ENCODE results near the gene CR1. TPM values are rescaled to one million over a fixed set of nuclear protein-coding genes. Genes with fewer than 3 reads are reported as not detected.
"Not testable (repeated sequence)": the region's sequence is repeated elsewhere in the genome, so short reads cannot be mapped to it uniquely, and the experiment has no call there.

CR1 gene
- total RNA-seq, 2 donors from 2014 or later = 0.33 to 1.3 TPM

DNA sequence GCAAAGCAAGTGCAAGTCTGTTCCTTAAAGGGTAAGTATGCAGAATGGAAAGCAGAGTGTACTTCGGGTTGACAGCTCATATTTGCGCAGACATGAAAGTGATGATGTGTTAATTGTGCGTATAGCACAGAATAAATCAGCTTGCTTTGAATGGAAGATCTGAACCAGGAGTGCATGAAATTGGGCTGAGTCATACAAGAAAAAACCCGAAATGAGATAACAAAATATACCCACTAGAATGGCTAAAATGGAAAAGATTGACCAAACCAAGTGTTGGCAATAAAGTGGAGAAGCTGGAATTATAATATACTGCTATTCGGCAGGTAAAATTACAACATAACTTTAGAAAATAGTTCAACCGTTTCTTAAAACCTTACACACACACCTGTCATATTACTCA lies 177.4 kb downstream of the CR1 start:
- no peak overlapping the region for H3K27ac ChIP-seq
- peaks cover 7% of the 10 kb centered on the region for H3K4me1 ChIP-seq
- TF ChIP-seq, protein P1, sequence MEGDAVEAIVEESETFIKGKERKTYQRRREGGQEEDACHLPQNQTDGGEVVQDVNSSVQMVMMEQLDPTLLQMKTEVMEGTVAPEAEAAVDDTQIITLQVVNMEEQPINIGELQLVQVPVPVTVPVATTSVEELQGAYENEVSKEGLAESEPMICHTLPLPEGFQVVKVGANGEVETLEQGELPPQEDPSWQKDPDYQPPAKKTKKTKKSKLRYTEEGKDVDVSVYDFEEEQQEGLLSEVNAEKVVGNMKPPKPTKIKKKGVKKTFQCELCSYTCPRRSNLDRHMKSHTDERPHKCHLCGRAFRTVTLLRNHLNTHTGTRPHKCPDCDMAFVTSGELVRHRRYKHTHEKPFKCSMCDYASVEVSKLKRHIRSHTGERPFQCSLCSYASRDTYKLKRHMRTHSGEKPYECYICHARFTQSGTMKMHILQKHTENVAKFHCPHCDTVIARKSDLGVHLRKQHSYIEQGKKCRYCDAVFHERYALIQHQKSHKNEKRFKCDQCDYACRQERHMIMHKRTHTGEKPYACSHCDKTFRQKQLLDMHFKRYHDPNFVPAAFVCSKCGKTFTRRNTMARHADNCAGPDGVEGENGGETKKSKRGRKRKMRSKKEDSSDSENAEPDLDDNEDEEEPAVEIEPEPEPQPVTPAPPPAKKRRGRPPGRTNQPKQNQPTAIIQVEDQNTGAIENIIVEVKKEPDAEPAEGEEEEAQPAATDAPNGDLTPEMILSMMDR (IDR thresholded peaks at IDR 0.05) = no peak
- no peak for TF ChIP-seq POLR2A (IDR thresholded peaks at IDR 0.05)
- ATAC-seq (no peak), DNase-seq (no peak)
- H3K9me3 ChIP-seq = no peaks in the 10 kb centered on the region
- intact Hi-C loops (cut with DNase I) = no loop called here
- WGBS, 2 donors = 57 to 65% methylated on average over 6 of the region's 6 CpGs
- no peak overlapping the region for H3K4me3 ChIP-seq
- no peaks in the 10 kb centered on the region for H3K36me3 ChIP-seq (replicated peaks in 1 of 2; ENCODE audit: insufficient read depth in 1 of 2, low read depth in 2 of 2)
- H3K27me3 ChIP-seq = peaks cover 0 to 8% of the 10 kb centered on the region in 2 donors

DNA sequence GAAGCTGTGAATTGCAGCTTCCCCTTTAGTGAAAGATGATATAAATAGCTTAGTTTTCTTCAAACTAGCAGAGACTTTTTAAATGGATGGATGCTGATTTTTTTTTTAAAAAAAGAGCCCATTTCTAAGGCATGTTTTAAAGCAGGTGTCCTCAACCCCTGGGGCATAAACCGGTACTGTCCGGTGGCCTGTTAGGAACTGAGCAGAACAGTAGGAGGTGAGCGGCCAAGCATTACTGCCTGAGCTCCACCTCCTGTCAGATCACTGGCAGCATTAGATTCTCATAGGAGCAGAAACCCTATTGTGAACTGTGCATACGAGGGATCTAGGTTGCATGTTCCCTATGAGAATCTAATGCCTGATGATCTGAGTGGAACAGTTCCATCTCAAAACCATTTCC lies 180.2 kb downstream of the CR1 start:
- Histone ChIP-seq H3K9me3 (no peaks in the 10 kb centered on the region), H3K4me3 (no peak overlapping the region), H3K27me3 (no peaks in the 10 kb centered on the region), H3K27ac (no peak overlapping the region), H3K4me1 (no peaks in the 10 kb centered on the region), H3K36me3 (replicated peaks in 1 of 2; ENCODE audit: insufficient read depth in 1 of 2, low read depth in 2 of 2) (no peaks in the 10 kb centered on the region)
- TF ChIP-seq, protein P1 (IDR thresholded peaks at IDR 0.05) = no peak
- no peak for TF ChIP-seq POLR2A (IDR thresholded peaks at IDR 0.05)
- ATAC-seq = no peak
- intact Hi-C loops (cut with DNase I) = no loop called here
- no peak for DNase-seq
- WGBS, 2 donors = 84 to 89% methylated on average over 4 of the region's 4 CpGs

DNA sequence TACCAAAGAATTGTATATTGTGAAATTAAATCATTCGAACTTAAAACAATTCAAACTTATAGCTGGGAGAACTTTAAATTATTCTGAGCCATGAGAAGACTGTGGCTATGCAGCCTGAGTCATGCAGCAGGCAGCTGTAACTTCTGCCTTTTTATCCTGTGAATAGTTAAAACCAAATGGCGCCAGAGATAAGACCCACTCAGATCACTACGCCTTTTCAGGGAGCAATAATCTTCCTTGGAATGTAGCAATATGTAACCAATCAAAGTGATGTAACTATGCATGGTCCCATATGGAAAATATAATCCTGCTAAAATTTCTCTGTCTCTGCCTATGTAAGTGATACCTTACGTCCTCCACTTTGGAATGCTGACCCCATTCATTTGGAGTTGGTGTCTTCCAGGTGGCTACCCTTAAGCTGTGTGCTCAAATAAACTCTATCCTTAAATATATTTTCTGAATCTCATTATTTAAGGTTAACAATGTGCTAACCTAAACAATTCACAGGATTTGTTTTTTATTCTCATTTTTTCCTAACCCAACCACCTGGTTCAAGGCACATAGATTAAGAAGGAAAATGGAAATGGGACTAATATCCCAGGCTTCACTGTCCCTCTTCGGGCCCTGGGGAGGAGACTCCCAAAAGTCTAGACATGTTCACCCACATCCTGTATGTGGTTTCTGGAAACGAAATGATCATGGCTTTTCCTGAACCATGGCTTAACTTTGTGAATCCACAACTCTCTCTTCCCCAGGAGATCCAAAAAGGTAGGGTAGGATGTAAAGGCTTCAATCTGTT lies 184.8 kb downstream of the CR1 start:
- H3K36me3 ChIP-seq (replicated peaks in 1 of 2; ENCODE audit: insufficient read depth in 1 of 2, low read depth in 2 of 2); H3K9me3 ChIP-seq; H3K27me3 ChIP-seq; intact Hi-C loops (cut with DNase I); H3K4me1 ChIP-seq; DNase-seq; H3K27ac ChIP-seq; H3K4me3 ChIP-seq; ATAC-seq: not testable (repeated sequence)
- 61 to 63% methylated on average over 6 of the region's 6 CpGs for WGBS, 2 donors

DNA sequence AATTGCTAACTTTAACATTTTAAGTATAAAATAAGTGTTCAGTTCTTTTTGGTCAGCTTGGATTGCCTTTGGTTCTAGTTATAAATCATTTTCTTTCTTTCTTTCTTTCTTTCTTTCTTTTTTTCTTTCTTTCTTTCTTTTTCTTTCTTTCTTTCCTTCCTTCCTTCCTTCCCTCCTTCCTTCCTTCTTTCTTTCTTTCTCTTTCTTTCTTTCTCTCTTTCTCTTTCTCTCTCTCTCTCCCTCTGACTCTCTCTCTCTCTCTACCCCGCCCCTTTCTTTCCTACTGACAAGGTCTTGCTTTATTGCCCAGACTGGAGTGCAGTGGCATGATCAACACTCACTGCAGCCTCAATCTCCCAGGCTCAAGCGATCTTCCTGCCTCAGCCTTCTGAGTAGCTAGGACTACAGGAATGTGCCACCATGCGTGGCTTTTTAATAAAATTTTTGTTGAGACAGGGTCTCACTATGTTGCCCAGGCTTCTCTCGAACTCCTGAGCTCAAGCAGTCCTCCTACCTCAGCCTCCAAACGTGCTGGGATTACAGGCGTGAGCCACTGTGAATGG lies 187.0 kb downstream of the CR1 start:
- DNase-seq; H3K4me1 ChIP-seq; H3K9me3 ChIP-seq; intact Hi-C loops (cut with DNase I); H3K4me3 ChIP-seq; ATAC-seq; H3K27ac ChIP-seq; H3K27me3 ChIP-seq; H3K36me3 ChIP-seq (replicated peaks in 1 of 2; ENCODE audit: insufficient read depth in 1 of 2, low read depth in 2 of 2): not testable (repeated sequence)
- WGBS, 2 donors = 85 to 88% methylated on average over 6 of the region's 6 CpGs

DNA sequence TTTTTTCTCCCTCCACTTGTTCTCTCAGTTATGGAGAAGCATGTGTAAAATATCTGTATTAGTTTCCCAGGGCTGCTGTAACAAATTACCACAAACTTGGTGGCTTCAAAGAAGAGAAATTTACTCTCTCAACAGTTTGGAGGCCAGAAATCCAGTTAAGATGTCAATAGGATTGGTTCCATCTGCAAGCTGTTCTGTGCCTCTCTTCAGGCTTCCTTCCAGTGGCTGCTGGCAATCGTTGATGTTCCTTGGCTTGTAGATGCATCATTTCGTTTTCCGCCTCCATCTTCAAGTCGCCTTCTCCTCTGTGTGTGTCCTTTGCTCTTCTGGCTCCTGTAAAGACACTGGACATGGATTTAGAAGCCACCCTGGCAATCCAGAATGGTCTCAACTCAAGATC lies 194.6 kb downstream of the CR1 start:
- ATAC-seq; H3K36me3 ChIP-seq (replicated peaks in 1 of 2; ENCODE audit: insufficient read depth in 1 of 2, low read depth in 2 of 2); H3K4me1 ChIP-seq; H3K9me3 ChIP-seq; DNase-seq; H3K4me3 ChIP-seq; H3K27ac ChIP-seq; H3K27me3 ChIP-seq; intact Hi-C loops (cut with DNase I): not testable (repeated sequence)
- WGBS, 2 donors = 83 to 90% methylated on average over 4 of the region's 4 CpGs

DNA sequence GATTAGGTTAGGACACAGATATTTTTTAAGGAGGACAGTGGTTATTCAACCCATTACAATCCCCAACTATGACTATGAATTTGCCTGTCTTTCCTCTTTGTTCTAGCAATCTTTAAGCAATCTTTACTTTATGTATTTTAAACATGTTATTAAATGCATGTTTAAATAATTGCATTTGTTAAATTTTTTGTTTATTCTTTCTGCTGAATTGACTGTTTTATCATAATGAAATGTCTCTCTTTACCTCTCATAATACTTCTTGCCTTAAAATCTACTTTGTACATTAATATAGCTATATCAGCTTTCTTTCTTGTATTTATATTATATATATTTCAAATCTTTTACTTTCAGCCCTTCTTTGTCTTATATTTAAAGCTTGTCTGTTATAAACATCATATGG lies 195.1 kb downstream of the CR1 start:
- H3K9me3 ChIP-seq = no peaks in the 10 kb centered on the region
- H3K27me3 ChIP-seq = no peaks in the 10 kb centered on the region
- intact Hi-C loops (cut with DNase I) = no loop called here
- no peaks in the 10 kb centered on the region for H3K36me3 ChIP-seq (replicated peaks in 1 of 2; ENCODE audit: insufficient read depth in 1 of 2, low read depth in 2 of 2)
- no peak for TF ChIP-seq POLR2A (IDR thresholded peaks at IDR 0.05)
- TF ChIP-seq, protein P1 (IDR thresholded peaks at IDR 0.05) = no peak
- no peaks in the 10 kb centered on the region for H3K4me1 ChIP-seq
- no peak overlapping the region for H3K4me3 ChIP-seq
- ATAC-seq (no peak), DNase-seq (no peak)
- no peak overlapping the region for H3K27ac ChIP-seq

Other genes starting within 250 kb of the CR1 start
- gene CD55, start 174.5 kb upstream of the CR1 start, total RNA-seq = 10 to 100 TPM; 27.0 to 29.8 TPM
- gene CR2, start 41.8 kb upstream of the CR1 start, total RNA-seq = not detected
- not detected for gene CR1L, start 149.0 kb downstream of the CR1 start, total RNA-seq

Data from body of pancreas (tissue), 4 donors.